ENCODE data around the gene OR2T27. TPM values are rescaled to one million over a fixed set of nuclear protein-coding genes. Genes with fewer than 3 reads are reported as not detected.
A peak's percentile ranks its signal among the peaks of the same experiment; 100 is the strongest.

OR2T27 gene
- polyA plus RNA-seq, 6 donors from 2014 or later, result not detected

DNA sequence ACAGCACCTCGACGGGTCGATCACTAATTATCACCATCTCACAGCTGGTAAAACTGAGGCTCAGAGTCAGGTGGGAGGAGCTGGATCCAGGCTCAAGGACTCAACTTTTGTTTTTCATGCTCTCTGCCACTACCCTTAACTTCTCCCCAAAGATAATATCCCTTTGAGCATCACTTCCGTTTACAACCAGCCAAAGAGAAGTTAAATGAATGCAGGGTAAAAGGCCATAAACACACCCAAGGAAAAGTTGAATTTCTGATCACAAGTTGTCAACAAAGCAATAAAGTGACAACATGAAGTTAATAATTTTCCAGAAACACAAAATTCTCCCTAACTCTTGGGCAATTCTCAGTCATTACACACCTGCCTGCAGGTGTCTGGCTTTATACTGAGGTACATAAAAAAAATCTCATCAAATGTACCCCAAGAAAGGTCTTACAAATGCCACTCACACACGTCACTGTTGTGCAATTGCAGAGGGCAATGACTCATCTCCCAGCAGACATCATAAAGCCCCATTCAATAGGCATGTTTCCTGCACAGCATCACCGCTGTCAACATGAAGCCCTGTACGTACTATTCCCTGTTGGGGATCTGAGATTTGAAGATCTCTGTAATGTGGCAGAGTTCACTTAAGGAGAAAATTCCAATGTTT lies 23.8 kb downstream of the OR2T27 start:
- peaks cover 0 to 1% (median 0%) of the 10 kb centered on the region in 7 donors for H3K9me3 Mint-ChIP-seq
- DNase-seq (no peak), ATAC-seq (ENCODE audit: low read depth in 2 of 2) (no peak)
- peaks cover 0 to 9% (median 0%) of the 10 kb centered on the region in 3 donors for H3K27me3 Mint-ChIP-seq
- no peak overlapping the region for H3K27ac Mint-ChIP-seq
- peaks cover 0 to 14% of the 10 kb centered on the region in 2 donors for H3K36me3 Mint-ChIP-seq
- H3K4me3 Mint-ChIP-seq, result no peak overlapping the region
- H3K4me1 Mint-ChIP-seq, result peaks cover 0 to 4% (median 0%) of the 10 kb centered on the region in 3 donors

DNA sequence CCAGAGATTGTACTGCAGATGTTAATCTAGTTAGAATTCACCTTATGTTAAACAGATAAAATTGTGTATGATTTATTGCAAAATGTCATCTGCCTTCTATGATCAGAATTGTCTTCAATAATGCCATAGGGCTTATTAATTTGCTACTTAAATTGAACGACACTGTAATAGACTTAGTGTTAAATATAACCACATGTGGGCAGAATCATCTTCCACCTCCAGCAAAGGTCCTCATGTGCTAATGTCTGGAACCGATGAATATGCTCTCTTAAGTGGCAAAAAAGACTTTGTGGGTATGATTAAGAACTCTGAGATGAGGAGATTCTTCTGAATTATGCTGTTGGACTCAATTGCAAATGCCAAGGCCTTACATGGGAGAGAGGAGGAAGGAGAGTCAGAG lies 24.8 kb downstream of the OR2T27 start:
- ATAC-seq (ENCODE audit: low read depth in 2 of 2) (no peak), DNase-seq (no peak)
- Mint-ChIP-seq H3K27me3 (peaks cover 0 to 9% (median 0%) of the 10 kb centered on the region in 3 donors), H3K4me3 (no peak overlapping the region), H3K36me3 (peaks cover 0 to 14% of the 10 kb centered on the region in 2 donors), H3K9me3 (peaks cover 0 to 1% (median 0%) of the 10 kb centered on the region in 7 donors), H3K27ac (no peak overlapping the region), H3K4me1 (peaks cover 0 to 4% (median 0%) of the 10 kb centered on the region in 3 donors)

DNA sequence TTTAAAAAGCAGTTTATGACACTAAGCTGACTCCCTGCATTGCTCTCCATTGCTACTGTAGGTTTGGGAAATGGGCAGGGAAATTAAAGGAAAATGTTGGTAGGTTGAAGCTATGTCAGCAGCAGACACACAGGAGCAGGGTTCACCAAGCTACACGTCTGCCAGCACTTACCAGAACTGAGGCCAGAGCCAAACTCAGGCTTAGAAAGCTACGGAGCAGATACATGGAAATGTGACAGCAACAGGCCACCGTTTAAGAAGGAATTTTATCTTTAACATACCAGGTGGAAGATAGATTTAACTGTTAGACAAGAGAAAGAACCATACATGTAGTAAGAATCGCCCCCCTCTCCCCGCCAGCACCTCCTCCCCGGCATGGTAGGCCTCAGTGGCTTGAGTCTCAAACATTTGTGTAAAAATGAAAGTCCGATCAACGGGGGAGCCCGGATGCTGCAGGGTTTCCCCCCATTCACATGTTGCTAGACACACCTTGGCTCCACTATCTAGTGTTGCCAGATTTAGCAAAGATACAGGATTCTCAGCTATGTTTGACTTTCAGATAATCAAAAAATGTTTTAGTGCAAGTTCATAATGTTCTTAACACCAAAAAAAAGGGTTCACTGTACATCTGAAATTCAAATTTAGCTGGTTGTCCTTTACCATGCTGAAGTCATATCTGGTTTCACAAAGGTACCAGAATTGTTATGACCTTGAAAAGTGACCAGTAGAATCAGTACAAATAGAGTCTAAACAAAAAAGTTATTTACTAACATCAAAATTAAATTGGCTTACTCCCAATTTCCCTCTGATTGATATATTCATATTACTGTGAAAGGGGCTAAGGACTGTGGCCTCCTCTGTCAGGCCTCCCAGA lies 27.1 kb downstream of the OR2T27 start:
- H3K4me3 Mint-ChIP-seq, result no peak overlapping the region
- ATAC-seq (ENCODE audit: low read depth in 2 of 2), result no peak
- peaks cover 0 to 4% (median 2%) of the 10 kb centered on the region in 3 donors for H3K4me1 Mint-ChIP-seq
- peaks cover 0 to 9% (median 0%) of the 10 kb centered on the region in 3 donors for H3K27me3 Mint-ChIP-seq
- H3K9me3 Mint-ChIP-seq, result peaks cover 0 to 1% (median 0%) of the 10 kb centered on the region in 7 donors
- no peak for DNase-seq
- H3K27ac Mint-ChIP-seq, result peak overlapping the region in 2 of 6 donors; percentile 41 to 78
- H3K36me3 Mint-ChIP-seq, result peaks cover 0 to 14% of the 10 kb centered on the region in 2 donors

DNA sequence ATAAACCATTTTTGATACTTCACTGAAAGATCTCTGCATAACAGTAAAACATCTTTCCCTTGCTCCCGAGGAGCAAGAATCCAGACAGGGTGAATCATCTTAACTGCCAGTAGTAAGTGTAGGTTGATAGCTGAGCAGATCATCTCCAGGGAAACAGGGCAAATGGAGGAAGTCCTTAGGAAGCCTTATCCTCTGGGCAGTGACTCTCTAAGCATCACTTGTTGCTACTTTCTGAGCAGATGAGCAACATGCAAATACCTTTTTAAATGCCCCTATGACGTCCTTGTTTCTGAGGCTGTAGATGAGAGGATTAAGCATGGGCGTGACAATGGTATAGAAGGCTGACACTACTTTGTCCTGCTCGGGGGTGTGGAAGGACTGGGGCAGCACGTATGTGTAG lies 29.4 kb downstream of the OR2T27 start:
- Mint-ChIP-seq H3K4me1 (peaks cover 7 to 9% (median 9%) of the 10 kb centered on the region in 3 donors), H3K27ac (no peak overlapping the region), H3K36me3 (peaks cover 0 to 13% of the 10 kb centered on the region in 2 donors), H3K9me3 (peaks cover 0 to 1% (median 0%) of the 10 kb centered on the region in 7 donors), H3K27me3 (peaks cover 0 to 9% (median 0%) of the 10 kb centered on the region in 3 donors), H3K4me3 (no peak overlapping the region)
- no peak for DNase-seq
- no peak for ATAC-seq (ENCODE audit: low read depth in 2 of 2)

DNA sequence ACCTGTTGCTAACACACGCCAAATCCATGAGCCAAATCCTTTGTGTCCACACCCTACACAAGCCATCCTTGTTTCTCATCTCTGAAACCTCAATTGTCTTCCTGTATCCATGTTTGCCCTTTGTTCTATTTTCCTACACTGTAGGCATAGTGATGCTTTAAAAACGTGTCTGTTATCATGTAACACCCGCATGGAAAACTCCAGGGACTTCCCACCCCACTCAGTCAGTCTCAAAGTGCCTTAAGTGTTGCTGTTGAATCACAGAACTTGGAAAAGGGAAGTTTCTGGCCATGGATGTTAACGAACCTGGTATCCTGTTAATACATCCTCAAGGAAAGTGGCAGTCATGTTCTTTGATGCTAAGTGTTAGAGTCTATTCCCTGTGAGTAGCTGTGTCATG lies 30.2 kb downstream of the OR2T27 start:
- ATAC-seq (ENCODE audit: low read depth in 2 of 2) (no peak), DNase-seq (no peak)
- peaks cover 0 to 7% of the 10 kb centered on the region in 2 donors for H3K36me3 Mint-ChIP-seq
- peaks cover 0 to 4% (median 0%) of the 10 kb centered on the region in 3 donors for H3K27me3 Mint-ChIP-seq
- H3K27ac Mint-ChIP-seq, result no peak overlapping the region
- H3K4me3 Mint-ChIP-seq, result no peak overlapping the region
- H3K9me3 Mint-ChIP-seq, result no peaks in the 10 kb centered on the region
- peaks cover 7 to 9% (median 9%) of the 10 kb centered on the region in 3 donors for H3K4me1 Mint-ChIP-seq

DNA sequence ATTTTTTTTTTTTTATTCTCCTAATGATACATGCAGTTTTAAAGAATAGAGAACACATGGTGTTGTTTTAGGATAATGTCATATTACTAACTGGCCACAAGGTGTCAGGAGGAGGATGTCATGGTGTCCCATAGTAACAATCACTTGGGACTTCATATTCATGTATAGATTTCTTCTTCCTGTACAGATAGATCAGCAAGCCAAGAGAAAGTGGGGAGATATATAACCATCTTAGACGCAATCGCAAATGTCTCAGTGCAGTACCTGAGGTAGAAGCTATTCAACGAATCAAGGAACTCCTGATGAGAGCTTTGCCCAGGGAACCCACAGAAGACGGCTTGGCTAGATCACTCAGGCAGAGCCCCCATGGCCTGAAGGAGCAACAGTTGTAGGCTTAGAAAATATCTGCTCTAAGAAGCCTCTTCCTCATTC lies 32.7 kb downstream of the OR2T27 start:
- Mint-ChIP-seq H3K4me1 (peaks cover 9 to 16% (median 13%) of the 10 kb centered on the region in 3 donors), H3K9me3 (no peaks in the 10 kb centered on the region), H3K4me3 (peak overlapping the region in 3 of 8 donors; percentile 0 to 51 (median 23)), H3K27ac (peak overlapping the region in 5 of 6 donors; percentile 56 to 96 (median 84)), H3K27me3 (no peaks in the 10 kb centered on the region), H3K36me3 (no peaks in the 10 kb centered on the region)
- DNase-seq (peak; percentile 45), ATAC-seq (ENCODE audit: low read depth in 2 of 2) (peak; percentile 86)

DNA sequence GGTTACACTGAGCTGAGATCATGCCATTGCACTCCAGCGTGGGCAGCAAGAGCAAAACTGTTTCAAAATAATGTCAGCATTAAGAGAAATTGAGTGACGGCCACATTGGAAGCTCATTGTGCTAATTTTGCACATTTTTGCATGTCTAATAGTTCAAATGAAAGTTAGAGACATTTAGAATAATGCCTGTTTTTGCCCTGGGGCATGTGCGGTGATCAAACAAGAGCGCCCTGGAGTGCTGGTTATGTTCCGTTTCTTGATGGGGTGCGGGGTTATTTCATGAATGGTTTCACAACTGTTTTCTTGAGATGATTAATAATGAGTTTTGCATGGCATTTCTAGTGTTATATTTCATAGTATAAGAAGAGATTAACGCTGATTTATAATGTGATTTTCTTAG lies 33.6 kb downstream of the OR2T27 start:
- no peaks in the 10 kb centered on the region for H3K36me3 Mint-ChIP-seq
- no peaks in the 10 kb centered on the region for H3K27me3 Mint-ChIP-seq
- H3K4me3 Mint-ChIP-seq, result no peak overlapping the region
- peaks cover 9 to 16% (median 13%) of the 10 kb centered on the region in 3 donors for H3K4me1 Mint-ChIP-seq
- no peak for ATAC-seq (ENCODE audit: low read depth in 2 of 2)
- no peaks in the 10 kb centered on the region for H3K9me3 Mint-ChIP-seq
- no peak for DNase-seq
- H3K27ac Mint-ChIP-seq, result no peak overlapping the region

DNA sequence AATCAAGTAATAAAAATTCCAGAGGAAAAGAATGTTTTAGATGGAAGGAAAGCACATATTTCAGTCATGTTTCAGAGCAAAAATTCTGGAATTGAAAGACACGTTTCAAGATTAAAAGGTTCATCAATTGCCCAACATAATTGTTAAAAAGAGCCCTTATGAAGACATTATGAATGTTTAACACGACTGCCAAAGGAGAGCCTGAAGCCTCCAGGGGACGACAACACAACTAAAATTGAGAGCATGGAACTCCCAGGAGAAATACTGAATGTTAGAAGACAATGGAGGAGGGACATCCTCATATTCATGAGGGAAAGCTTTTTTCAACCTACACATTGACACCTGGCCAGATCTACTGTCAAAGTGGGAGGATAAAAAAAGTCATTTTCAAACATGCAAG lies 36.5 kb downstream of the OR2T27 start:
- Mint-ChIP-seq H3K36me3 (no peaks in the 10 kb centered on the region), H3K9me3 (no peaks in the 10 kb centered on the region), H3K4me1 (peaks cover 9 to 16% (median 13%) of the 10 kb centered on the region in 3 donors), H3K27me3 (no peaks in the 10 kb centered on the region), H3K4me3 (no peak overlapping the region), H3K27ac (peak overlapping the region in 1 of 6 donors; percentile 57)
- ATAC-seq (ENCODE audit: low read depth in 2 of 2) (peak; percentile 21 to 29), DNase-seq (peak; percentile 30)

DNA sequence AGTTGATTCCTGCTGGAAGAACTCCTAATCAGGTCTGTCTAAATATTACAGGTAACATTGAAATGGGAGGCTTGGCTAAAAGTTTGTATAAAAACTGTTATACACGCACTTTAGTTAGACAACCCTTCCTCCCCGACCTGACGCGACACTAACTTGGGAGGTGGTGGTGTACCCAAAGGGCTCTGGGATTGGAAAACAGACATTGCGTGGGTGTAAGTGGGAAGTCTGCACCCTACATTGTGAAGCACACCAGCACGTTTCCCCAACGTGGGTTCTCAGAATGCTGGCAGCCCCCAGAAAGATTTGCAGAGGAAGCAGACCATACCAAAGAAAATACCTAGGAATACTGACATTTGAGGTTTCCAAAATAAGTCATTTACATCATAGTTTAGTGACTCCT lies 37.2 kb downstream of the OR2T27 start:
- H3K27ac Mint-ChIP-seq, result peak overlapping the region in 1 of 6 donors; percentile 19
- H3K36me3 Mint-ChIP-seq, result no peaks in the 10 kb centered on the region
- no peaks in the 10 kb centered on the region for H3K9me3 Mint-ChIP-seq
- no peak overlapping the region for H3K4me3 Mint-ChIP-seq
- DNase-seq, result no peak
- no peak for ATAC-seq (ENCODE audit: low read depth in 2 of 2)
- peaks cover 7 to 16% (median 13%) of the 10 kb centered on the region in 3 donors for H3K4me1 Mint-ChIP-seq
- no peaks in the 10 kb centered on the region for H3K27me3 Mint-ChIP-seq

DNA sequence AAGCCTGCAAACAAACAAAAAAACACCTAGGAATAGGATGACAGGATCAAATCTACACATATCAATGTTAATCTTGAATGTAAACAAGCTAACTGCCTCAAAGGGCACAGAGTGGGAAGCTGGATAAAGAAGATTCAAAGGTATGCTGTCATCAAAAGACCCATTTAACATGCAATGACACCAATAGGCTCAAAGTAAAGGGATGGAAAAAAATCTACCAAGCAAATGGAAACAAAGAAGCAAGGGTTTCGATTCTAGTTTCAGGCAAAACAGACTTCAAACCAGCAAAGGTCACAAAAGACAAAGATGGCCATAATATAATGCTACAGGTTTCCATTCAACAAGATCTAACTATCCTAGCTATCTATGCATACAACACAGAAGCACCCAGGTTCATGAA lies 41.6 kb downstream of the OR2T27 start:
- Mint-ChIP-seq H3K36me3 (no peaks in the 10 kb centered on the region), H3K4me3 (no peak overlapping the region), H3K4me1 (peaks cover 0 to 4% (median 3%) of the 10 kb centered on the region in 3 donors), H3K27ac (peak overlapping the region in 1 of 6 donors; percentile 57), H3K27me3 (no peaks in the 10 kb centered on the region), H3K9me3 (no peaks in the 10 kb centered on the region)
- ATAC-seq (ENCODE audit: low read depth in 2 of 2) (no peak), DNase-seq (no peak)

DNA sequence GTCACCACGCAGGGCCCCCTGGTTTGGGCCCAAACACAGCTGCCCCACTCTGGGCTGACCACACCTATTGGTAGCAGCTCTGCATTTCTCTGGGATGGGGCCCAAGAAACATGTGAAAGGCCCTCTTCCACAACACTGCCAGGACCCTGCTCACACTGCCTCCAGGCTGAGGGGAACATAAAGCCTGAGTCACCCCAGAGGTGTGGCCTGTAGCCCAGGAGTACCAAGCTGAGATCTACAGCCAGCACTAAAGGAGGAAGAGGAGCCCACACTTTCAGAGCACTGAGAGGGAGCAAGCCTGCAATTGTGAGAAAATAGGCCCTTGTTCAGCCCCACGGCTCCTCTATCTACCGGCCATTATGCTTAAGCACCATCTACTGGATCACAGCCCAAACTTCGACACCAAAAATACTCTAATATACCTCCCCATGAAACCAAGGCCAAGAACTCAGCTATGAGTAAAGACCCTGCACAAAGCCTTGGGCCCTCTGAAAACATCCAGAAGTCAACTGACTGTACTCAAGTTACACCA lies 43.4 kb downstream of the OR2T27 start:
- no peak for ATAC-seq (ENCODE audit: low read depth in 2 of 2)
- Mint-ChIP-seq H3K27ac (peak overlapping the region in 2 of 6 donors; percentile 21 to 49), H3K27me3 (no peaks in the 10 kb centered on the region), H3K9me3 (no peaks in the 10 kb centered on the region), H3K4me1 (no peaks in the 10 kb centered on the region), H3K4me3 (no peak overlapping the region), H3K36me3 (no peaks in the 10 kb centered on the region)
- no peak for DNase-seq

DNA sequence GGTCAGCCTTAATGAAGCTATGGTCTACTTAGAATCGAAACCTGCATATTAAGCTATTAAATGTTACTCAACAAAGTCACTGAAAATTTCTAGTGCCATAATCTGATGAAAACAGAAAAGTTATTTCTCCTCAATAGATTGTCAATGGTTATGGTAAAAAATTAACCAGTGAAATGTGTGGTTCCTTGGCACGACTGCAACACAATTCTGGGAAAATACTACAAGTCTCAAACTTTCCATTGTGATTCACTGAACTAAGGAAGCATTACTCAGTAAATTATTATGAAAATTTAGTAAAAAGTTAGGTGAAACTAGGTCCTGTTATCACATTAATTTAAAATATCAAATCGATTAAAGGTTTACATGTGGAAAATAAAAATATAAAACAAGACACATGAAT lies 45.0 kb downstream of the OR2T27 start:
- DNase-seq (no peak), ATAC-seq (ENCODE audit: low read depth in 2 of 2) (no peak)
- H3K4me3 Mint-ChIP-seq, result no peak overlapping the region
- H3K9me3 Mint-ChIP-seq, result no peaks in the 10 kb centered on the region
- H3K27ac Mint-ChIP-seq, result no peak overlapping the region
- H3K36me3 Mint-ChIP-seq, result no peaks in the 10 kb centered on the region
- no peaks in the 10 kb centered on the region for H3K27me3 Mint-ChIP-seq
- no peaks in the 10 kb centered on the region for H3K4me1 Mint-ChIP-seq
